ENCODE data around the gene ZNF512B.

ZNF512B gene

GRCh38 chr20:63940472-63941266, 29.1 kb downstream of the ZNF512B start:
- no peak overlapping the region for H3K4me3 ChIP-seq (ENCODE audit: low read length)
- H3K79me2 ChIP-seq (ENCODE audit: low read length): peaks cover 16% of the 10 kb centered on the region
- no peak for DNase-seq
- no peaks in the 10 kb centered on the region for H3K27me3 ChIP-seq (replicated peaks; ENCODE audit: insufficient read depth, low read length)
- H3K4me1 ChIP-seq (ENCODE audit: low read length): no peaks in the 10 kb centered on the region
- H4K20me1 ChIP-seq (ENCODE audit: insufficient read depth, low read length): no peaks in the 10 kb centered on the region
- H3K27ac ChIP-seq (ENCODE audit: low read length): no peak overlapping the region
- H2AFZ ChIP-seq (ENCODE audit: low read length): no peak overlapping the region
- H3K4me2 ChIP-seq (ENCODE audit: low read depth, low read length): no peak overlapping the region
- H3K9me3 ChIP-seq (replicated peaks; ENCODE audit: insufficient read depth, low read length): no peaks in the 10 kb centered on the region
- H3K9me2 ChIP-seq (replicated peaks; ENCODE audit: insufficient read depth, low read length): no peaks in the 10 kb centered on the region
- no peaks in the 10 kb centered on the region for H3F3A ChIP-seq (ENCODE audit: insufficient read depth, low read length)
- no peak for TF ChIP-seq EZH2 (optimal IDR thresholded peaks at IDR 0.05; ENCODE audit: low read depth, low read length)
- TF ChIP-seq EZH2phosphoT487 (IDR thresholded peaks at IDR 0.05; ENCODE audit: low read length): no peak
- TF ChIP-seq, protein P1, sequence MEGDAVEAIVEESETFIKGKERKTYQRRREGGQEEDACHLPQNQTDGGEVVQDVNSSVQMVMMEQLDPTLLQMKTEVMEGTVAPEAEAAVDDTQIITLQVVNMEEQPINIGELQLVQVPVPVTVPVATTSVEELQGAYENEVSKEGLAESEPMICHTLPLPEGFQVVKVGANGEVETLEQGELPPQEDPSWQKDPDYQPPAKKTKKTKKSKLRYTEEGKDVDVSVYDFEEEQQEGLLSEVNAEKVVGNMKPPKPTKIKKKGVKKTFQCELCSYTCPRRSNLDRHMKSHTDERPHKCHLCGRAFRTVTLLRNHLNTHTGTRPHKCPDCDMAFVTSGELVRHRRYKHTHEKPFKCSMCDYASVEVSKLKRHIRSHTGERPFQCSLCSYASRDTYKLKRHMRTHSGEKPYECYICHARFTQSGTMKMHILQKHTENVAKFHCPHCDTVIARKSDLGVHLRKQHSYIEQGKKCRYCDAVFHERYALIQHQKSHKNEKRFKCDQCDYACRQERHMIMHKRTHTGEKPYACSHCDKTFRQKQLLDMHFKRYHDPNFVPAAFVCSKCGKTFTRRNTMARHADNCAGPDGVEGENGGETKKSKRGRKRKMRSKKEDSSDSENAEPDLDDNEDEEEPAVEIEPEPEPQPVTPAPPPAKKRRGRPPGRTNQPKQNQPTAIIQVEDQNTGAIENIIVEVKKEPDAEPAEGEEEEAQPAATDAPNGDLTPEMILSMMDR (IDR thresholded peaks at IDR 0.05; ENCODE audit: low read length): no peak
- H3K9ac ChIP-seq (ENCODE audit: low read length): no peak overlapping the region
- H3K36me3 ChIP-seq (replicated peaks; ENCODE audit: insufficient read depth, low read length): no peaks in the 10 kb centered on the region; the same call in 1 of the 2 replicates

DNA sequence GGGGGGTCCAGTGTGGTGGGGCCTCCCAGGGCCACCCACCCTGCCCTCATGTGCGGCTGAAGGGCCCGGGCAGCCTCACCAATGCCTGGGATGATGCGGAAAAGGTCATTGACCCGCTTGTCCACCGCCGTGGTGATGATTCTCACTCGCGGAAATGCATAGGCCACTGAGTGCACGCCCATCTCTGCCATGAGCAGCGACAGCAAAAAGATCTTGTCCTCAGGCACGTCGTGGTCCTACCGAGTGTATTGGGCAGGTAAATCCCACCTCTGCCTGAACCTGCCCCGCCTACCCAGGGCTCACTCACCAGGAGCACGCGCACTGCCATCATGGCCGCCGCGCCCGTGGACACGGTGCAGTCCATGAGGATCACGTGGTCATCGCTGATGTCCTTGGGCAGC, 29.7 kb downstream of the ZNF512B start:
- Histone ChIP-seq H3F3A (ENCODE audit: insufficient read depth, low read length) (no peaks in the 10 kb centered on the region), H3K9ac (ENCODE audit: low read length) (no peak overlapping the region), H3K9me2 (replicated peaks; ENCODE audit: insufficient read depth, low read length) (no peaks in the 10 kb centered on the region), H3K27me3 (replicated peaks; ENCODE audit: insufficient read depth, low read length) (no peaks in the 10 kb centered on the region), H4K20me1 (ENCODE audit: insufficient read depth, low read length) (no peaks in the 10 kb centered on the region), H3K4me3 (ENCODE audit: low read length) (no peak overlapping the region), H2AFZ (ENCODE audit: low read length) (no peak overlapping the region), H3K27ac (ENCODE audit: low read length) (no peak overlapping the region), H3K4me2 (ENCODE audit: low read depth, low read length) (no peak overlapping the region), H3K36me3 (replicated peaks; ENCODE audit: insufficient read depth, low read length) (no peaks in the 10 kb centered on the region; the same call in 1 of the 2 replicates), H3K9me3 (replicated peaks; ENCODE audit: insufficient read depth, low read length) (no peaks in the 10 kb centered on the region), H3K4me1 (ENCODE audit: low read length) (no peaks in the 10 kb centered on the region), H3K79me2 (ENCODE audit: low read length) (peaks cover 10% of the 10 kb centered on the region; the same call in 1 of the 2 replicates)
- DNase-seq: no peak
- TF ChIP-seq, protein P1 (IDR thresholded peaks at IDR 0.05; ENCODE audit: low read length): no peak
- no peak for TF ChIP-seq EZH2 (optimal IDR thresholded peaks at IDR 0.05; ENCODE audit: low read depth, low read length)
- TF ChIP-seq EZH2phosphoT487 (IDR thresholded peaks at IDR 0.05; ENCODE audit: low read length): no peak

DNA sequence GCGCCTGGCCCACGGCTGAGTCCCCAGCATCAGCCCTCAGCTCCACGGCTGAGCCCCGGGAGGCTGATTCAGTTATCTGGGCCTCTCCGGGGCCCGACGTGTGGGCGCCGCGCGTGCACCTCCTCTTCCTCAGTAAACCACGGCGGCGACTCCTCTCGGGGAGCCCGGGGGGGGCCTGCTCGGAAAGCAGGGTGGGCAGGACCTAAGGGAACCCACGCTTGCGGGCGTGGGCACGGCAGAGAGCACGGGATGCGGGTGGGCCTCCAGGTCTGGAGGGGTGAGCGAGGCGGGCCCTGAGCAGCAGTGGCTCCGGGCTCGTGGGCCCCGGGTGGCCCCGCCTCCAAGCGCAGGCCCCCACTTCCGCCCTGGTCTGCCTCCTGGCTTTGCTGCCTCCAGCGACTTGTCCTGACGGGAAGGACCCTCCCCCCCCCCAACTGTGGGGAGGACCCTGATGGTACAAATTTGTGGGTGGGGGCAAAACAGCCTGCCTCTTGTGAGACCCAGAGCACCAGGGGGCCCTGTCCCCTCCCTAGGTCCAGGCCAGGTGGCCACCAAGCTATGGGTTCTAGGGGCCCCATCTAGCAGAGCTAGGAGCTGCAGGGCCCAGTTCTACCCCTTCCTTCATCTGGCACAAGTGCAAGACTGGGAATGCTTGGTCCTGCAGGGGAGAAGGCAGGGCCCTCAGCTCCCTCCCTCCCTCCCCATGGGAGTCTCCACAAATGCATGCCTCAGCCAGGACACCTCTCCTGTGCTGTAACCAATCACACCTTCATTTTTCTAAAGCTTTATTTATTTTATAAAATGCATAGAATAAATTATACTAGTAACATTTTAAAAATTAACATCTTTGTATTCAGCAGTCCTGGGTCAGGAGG, 30.4 kb downstream of the ZNF512B start:
- no peak for DNase-seq
- Histone ChIP-seq H3K79me2 (ENCODE audit: low read length) (0 out of 2 replicates have a peak, but pooled peaks cover 5% of the 10 kb centered on the region), H3K27ac (ENCODE audit: low read length) (no peak overlapping the region), H3F3A (ENCODE audit: insufficient read depth, low read length) (no peaks in the 10 kb centered on the region), H3K4me1 (ENCODE audit: low read length) (no peaks in the 10 kb centered on the region), H3K4me3 (ENCODE audit: low read length) (no peak overlapping the region), H3K9me2 (replicated peaks; ENCODE audit: insufficient read depth, low read length) (no peaks in the 10 kb centered on the region), H3K27me3 (replicated peaks; ENCODE audit: insufficient read depth, low read length) (no peaks in the 10 kb centered on the region), H3K9me3 (replicated peaks; ENCODE audit: insufficient read depth, low read length) (no peaks in the 10 kb centered on the region), H4K20me1 (ENCODE audit: insufficient read depth, low read length) (no peaks in the 10 kb centered on the region), H3K4me2 (ENCODE audit: low read depth, low read length) (no peak overlapping the region), H3K9ac (ENCODE audit: low read length) (no peak overlapping the region), H3K36me3 (replicated peaks; ENCODE audit: insufficient read depth, low read length) (no peaks in the 10 kb centered on the region; the same call in 1 of the 2 replicates), H2AFZ (ENCODE audit: low read length) (no peak overlapping the region)
- TF ChIP-seq EZH2phosphoT487 (IDR thresholded peaks at IDR 0.05; ENCODE audit: low read length) (no peak), EZH2 (optimal IDR thresholded peaks at IDR 0.05; ENCODE audit: low read depth, low read length) (no peak)
- TF ChIP-seq, protein P1 (IDR thresholded peaks at IDR 0.05; ENCODE audit: low read length): no peak

Data from MM.1S (cell line).